GM19463 (cell line): ENCODE data around the gene MET.

ENCODE experiments used
- ATAC-seq: cut with Tn5 transposase; IDR thresholded peaks from one replicate; pipeline ENCODE4 v1.9.1; 2021; ENCODE audit warnings: mild to moderate bottlenecking, moderate library complexity; ENCODE audit not compliant: unreplicated experiment

The MET gene

DNA sequence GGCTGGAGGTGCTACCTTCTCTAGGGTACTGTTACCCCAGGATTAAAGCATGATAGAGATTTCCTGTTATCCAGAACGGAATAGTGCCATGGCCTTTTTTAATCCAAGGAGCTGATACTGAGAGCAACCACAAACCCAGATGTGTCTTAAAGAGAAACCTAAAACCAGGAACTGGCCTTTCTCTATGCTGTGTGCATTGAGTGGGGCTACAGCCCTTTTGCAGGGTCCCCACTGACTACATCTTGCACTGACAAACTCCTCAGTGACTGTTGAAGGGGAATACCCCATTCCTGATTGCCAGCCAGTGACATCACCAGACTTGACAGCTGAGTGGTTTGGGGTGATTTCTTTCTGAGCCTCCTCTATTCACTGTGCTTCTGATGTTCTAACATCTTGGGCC lies 108.5 kb downstream of the MET start:
- ATAC-seq, result peak; percentile 38

DNA sequence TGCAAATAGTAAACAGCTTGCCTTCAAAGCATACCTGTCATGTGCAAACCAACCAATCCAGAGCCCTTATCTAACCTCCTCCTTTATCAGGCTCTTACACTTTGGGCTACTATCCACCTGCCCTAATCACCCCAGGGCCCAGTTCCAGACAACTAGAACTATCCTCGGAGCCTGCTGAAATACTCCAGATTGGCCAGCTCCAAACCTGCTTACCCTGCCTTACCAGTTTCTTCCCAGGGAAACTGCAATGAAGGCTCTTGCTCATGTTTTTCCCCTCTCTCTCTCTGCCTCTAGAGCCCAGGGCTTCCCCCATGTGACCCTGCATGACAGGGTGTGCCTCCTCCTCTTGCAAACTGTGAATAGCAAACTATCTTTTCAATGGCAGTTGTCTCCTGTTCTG lies 109.0 kb downstream of the MET start:
- no peak for ATAC-seq

DNA sequence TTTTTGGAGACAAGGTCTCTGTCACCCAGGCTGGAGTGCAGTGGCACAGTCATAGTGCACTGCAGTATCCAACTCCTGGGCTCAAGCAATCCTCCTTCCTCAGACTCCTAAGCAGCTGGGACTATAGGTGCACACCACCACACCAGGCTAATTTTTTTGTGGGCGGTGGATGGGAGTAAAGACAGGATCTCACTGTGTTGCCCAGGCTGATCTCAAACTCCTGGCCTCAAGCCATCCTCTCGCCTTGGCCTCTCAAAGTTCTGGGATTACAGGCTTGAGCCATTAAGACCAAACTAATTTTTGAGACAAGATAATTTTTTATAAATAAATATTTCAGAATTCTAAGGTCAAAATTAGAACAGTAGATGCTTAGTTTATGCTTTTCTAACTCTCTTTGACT lies 109.6 kb downstream of the MET start:
- ATAC-seq, result no peak

DNA sequence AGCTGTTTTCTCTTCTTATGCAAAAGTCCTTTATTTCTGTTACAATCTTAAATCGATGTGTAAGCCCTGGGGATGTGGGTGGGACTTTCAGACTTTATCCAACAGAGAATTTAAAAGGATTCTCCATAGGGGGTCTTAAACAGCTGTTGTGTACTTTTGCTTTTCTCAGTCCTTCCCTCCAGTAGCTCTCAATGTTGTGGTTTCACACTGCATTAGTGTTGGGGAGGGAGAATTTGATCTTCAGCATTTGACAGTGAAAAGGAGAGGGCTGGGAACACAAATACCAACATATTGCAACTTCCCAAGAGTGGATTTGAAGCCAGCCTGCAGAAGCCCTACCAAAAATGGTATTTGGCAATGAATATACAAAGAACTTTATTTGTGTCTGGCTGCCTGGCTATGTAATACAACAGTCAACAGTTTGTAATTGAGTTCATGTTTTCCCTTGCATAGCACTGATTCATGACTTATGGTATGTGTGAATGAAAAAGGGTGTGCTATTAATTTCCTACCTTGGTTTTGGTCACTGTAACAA lies 110.2 kb downstream of the MET start:
- ATAC-seq, result no peak

DNA sequence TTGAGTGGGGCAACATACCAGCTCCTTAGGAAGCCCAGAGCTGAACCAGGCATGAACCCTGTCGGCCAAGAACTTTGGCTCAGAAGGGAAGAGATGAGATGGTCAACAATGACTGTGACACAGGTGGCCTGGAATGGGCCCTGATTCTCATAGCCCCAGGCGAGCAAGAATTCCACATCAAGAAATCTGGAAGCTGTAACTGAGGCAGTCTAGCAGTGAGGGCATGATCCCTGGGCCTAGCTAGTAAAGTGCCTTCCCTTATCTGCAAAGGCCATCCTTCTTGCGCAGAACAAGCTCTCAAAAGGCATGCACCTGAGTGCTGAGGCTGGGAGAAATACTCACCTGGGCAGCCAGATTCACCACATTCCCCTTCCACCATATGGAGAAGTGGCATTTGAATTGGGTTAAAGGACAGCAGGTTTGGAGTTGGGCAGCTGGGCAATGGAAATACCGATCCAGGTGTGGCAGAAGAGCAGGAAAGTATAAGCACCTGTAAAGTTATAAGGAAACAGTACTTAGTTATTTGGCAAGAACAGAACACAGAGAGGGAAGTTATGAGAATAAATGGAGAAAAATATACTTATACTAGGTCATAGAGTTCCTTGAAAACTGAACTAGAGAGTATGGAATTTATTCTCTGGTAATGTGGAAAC lies 111.8 kb downstream of the MET start:
- ATAC-seq, result no peak

DNA sequence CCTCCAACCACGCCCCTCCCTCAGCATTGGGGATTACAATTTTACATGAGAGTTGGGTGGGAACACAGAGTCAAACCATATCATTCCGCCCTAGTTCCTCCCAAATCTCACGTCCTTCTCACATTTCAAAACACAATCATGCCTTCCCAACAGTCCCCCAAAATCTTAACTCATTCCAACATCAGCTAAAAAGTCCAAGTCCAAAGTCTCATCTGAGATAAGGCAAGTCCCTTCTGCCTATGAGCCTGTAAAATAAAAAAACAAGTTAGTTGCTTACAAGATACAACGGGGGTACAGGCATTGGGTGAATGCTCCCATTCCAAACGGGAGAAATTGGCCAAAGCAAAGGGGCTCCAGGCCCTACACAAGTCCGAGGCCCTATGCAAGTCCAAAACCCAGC lies 112.7 kb downstream of the MET start:
- no peak for ATAC-seq

DNA sequence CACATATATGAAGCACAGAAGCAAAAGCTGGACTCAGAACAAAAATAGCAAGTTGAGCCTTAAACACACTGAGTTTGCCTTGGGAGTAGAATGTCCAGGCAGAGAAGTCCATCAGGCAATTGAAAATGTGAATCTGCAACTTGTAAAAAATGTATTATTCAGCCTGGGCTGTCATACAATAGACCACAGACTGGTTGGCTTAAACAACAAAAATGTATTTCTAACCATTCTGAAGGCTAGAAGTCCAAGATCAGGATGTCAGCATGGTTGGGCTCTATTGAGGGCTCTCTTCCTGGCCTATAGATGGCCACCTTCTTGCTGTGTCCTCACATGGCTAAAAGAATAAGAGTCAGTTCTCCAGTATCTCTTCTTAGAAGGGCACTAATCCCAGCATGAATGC lies 113.8 kb downstream of the MET start:
- no peak for ATAC-seq

DNA sequence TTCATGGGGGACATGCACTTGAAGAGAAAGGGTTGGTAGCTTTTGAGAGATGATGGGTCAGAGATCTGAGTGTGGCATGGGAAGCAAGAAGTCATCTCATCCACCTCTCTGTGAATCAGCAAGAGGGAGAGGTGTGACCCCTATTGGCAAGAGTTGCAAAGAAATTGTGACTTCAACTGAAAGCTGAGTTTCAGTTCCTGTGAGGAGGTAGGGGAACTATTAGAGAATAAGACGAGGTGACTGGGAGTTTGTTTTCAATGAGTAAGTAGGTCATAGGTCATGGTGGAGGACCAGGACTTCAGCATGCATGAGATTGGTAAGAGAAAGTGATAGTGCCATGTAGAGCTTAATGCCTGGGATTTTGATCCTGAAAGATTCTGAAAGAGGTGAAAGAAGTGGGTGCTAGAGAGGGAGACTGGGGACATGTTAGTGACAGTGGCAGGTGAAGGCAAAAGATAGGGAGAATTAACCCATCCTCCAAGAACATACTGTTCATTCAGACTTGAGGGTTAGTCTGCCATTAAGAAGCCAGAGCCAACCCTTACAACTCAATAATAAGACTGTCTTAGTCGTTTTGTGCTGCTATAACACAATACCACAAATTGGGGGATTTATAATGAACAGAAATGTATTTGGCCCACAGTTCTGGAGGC lies 114.9 kb downstream of the MET start:
- peak; percentile 99 for ATAC-seq

DNA sequence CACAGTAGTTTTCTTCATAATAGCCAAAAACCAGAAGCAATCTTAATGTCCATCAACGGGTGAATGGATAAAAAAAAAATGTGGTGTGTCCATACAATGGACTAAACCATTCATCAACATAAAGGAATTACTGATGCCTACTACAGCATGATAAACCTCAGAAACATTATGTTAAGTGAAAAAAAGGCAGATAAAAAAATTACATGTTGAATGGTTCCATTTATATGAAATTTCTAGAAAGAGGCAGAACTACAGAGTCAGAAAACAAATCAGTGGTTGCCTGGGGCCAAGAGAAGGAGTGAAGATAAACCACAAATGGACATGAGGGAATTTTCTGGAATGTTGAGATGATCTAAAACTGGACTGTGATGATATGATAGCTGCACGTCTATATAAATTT lies 115.9 kb downstream of the MET start:
- ATAC-seq, result no peak

DNA sequence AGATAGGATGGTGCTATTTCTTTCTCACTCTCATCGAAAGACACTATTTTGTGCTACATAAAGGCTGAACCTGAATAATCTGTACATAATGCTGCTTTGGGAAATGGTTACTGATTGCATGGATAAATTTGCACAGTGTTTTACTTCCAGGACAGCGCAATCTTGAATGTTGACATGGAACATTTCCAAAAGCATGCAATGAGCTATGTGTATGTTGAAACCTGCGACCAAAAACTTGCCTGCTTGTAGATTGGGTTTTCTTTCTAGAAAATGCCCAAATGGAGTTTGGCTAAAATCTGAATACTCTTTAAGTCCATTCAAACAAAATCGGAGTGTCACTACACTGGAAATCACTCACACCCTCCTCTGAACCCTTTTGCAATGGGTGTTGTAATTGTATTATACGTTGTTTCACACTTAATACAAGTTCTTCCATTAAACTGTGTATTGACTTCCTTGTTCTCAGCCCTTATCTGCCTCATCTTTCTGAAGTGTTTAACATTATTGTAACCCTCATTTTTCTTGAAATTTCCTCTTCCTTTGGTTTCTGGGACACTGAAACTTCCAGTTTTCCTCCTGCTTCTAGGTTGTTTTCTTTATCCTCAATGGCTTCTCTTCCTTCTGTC lies 116.7 kb downstream of the MET start:
- no peak for ATAC-seq

DNA sequence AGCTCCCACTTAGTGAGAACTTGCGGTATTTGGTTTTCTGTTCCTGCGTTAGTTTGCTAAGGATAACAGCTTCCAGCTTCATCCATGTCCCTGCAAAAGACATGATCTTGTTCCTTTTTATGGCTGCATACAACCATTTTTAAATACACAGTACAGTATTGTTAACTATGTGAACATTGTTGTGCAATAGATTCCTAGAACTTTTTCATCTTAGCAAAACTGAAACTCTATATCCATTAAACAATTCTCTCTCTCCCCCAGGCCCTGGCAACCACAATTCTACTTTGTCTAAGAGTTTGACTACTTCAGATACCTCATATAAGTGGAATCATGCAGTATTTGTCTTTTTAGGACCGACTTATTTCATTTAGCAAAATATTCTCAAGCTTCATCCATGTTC lies 118.0 kb downstream of the MET start:
- ATAC-seq, result no peak

DNA sequence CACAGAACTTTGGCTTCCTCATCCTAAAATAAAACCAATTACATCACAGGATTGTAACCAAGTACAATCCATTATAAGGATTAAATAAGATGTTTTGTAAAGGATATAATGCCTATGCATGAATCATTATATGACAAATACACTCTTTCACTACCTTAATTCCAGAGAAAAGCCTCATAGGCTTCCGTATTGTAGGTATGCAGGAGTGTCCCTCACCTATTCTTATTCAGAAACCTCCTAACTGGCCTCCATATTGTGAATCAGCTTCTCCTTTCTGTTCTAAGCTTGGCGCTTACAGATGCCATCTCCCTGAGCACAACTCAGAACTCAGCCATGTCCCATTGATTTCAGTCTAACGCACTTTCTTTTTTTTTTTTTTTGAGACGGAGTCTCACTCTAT lies 120.8 kb downstream of the MET start:
- no peak for ATAC-seq

DNA sequence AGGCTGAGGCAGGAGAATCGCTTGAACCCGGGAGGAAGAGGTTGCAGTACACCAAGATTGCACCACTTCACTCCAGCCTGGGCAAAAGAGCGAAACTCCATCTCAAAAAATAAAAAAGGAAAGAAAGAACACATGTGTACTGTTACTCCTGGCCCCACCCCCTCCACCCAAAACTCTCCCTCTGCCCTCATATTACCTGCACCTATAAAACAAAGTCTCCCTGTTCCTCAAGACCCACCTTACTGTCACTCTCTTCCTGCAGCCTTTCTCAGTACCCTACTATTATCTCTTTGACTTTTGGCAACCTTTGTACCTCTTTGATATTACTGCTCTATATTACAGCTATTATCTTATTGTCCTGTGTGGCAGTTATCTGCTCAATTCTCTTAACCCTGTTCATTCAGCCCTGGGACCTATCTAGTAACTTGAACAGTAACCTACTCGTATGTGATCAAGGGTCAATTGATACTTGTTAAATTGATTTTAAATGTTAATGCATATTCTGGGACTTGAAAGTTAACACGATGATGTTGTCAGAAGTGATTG lies 121.9 kb downstream of the MET start:
- ATAC-seq, result no peak

DNA sequence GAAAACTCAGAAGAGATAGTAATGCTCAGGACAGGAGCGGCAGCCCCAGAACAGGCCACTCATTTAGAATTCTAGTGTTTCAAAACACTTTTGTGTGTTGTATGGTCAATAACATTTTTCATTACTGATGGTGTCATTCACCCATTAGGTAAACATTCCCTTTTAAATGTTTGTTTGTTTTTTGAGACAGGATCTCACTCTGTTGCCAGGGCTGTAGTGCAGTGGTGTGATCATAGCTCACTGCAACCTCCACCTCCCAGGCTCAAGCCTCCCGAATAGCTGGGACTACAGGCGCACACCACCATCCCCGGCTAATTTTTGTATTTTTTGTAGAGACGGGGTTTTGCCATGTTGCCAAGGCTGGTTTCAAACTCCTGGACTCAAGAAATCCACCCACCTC lies 124.5 kb downstream of the MET start:
- no peak for ATAC-seq

DNA sequence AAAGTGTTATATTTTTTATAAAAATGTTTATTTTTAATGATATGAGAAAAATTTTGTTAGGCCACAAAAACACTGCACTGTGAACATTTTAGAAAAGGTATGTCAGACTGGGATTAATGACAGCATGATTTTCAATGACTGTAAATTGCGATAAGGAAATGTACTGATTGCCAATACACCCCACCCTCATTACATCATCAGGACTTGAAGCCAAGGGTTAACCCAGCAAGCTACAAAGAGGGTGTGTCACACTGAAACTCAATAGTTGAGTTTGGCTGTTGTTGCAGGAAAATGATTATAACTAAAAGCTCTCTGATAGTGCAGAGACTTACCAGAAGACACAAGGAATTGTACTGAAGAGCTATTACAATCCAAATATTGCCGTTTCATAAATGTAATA lies 125.6 kb downstream of the MET start:
- ATAC-seq, result no peak

DNA sequence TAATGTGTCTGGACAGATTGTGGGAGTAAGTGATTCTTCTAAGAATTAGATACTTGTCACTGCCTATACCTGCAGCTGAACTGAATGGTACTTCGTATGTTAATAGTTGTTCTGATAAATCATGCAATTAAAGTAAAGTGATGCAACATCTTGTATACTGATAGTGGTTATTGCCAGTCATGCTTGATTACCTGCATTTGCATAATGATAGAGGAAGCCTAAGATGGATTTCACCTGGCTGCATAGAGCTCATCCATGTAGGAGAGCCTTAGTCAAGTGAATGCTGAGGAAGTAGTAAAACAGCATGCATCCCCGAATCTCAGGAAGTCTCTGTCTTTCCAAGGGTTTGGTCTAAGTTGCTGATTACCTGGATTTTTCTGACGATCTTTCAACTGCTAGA lies 126.2 kb downstream of the MET start:
- ATAC-seq, result no peak

DNA sequence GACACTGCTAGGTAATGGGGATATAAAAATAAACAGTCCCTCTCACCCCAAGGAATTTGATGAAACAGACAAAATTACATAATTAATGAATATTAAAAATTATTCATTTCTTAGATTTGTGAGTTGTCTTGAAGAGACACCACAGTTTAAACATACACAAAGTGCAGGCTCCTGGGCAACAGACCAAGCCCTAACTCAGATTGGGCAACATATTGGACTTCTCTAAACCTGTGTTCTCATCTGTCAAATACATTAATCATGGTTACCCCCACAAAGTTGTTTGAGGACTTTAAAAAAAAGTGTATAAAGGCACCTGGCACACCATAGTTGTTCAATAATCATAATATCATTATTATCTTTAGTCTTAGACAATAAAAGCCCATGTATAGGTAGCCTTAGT lies 127.9 kb downstream of the MET start:
- ATAC-seq, result no peak

DNA sequence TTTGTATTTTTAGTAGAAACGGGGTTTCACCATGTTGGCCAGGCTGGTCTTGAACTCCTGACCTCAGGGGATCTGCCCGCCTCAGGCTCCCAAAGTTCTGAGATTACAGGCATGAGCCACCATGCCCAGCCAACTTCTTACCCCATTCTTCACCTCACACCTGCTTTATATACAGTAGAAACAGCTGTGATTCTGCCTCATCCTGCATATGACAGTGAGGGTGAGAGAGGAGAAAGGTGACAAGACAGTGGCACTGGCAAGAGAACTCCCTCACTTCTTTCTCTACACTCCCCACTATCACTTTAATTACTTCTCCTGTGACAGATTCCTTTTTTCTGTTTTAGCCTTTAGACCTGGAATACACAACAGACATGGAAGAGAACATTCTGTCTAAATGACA lies 128.6 kb downstream of the MET start:
- no peak for ATAC-seq

DNA sequence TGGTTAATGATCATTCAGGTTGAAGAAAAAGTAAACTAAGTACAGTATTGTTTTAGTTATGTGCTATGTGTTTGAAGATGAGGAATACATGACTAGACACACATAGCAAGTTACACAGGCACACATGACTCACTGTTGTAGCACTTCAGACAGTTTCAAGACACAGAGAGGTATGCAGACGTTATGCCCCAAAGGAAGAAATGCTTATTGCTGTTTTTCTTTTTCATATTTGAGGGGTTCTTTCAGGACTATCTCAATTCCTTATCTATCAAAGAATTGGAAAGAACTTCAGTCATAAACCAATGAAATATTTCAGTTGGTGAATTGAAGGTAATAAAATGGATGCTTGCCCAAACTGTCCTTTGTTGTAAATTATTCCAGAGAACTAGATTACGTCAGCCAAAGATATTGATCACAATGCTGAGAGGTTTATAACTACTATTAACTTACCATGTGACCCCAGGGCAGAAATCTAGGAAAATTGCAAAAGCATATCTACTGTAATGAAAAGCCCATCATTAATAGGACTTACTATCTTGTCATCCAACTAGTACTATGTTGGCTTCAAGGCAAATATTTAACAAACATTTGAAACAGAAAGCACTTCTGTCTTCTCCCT lies 129.2 kb downstream of the MET start:
- ATAC-seq, result peak; percentile 41

DNA sequence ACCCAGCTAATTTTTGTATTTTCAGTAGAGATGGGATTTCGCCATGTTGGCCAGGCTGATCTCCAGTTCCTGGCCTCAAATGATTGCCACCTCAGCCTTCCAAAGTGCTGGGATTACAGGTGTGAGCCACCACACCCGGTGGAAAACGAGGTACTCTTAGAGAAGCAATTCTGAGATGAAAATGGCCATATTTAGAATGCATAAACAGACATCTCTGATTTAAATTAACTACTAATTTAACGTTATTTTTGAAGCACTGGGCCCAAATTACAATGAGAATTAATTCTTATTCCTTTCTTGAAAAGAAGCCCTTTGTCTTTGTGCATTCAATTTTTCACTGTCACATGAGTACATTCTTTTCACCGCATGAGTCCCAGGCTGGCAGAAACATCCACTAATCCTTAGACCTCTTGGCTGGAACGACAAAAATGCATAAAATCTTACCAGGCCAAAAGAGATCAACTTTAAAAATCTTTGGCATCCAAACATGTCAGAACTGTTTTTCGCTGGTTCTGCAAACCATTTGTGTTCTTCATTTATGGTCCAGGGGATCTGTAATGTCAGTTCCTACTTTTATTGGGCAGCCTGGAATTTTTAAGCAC lies 130.2 kb downstream of the MET start:
- ATAC-seq, result no peak

DNA sequence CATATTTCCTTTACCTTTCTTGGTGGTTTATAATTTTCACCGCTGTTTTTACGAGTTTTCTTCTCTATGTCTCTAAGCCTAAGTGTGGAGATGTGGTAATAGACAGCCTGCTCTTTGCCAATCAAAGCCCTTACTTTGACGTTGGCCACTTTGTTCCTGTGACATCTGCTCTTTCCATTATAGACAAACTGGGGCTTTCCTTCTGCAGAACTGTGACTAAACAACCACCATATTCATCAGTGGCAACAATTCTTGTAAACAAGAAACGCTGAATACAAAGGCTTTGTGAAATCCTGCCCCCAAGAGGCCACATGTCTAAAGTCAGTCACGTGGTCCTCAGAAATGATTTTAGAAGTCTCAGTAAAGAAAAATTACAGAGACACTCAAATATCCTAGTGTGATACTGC lies 130.8 kb downstream of the MET start:
- ATAC-seq, result peak; percentile 83
